Activated CD4-positive, alpha-beta T cell treated with anti-CD3 and anti-CD28 coated beads for 36 hours (primary cell): ENCODE measurements around the gene KLF11. TPM values are rescaled to one million over a fixed set of nuclear protein-coding genes. Genes with fewer than 3 reads are reported as not detected.

ENCODE experiments used
- ATAC-seq: fragments of 200-7000 bp; cut with Tn5 transposase; one replicate; pipeline ENCODE4 v1.10.0; 2021; ENCODE audit warnings: mild to moderate bottlenecking, moderate library complexity
- CTCF ChIA-PET: fragments of 350-600 bp; sonication (Branson Sonifier 250); formaldehyde crosslinking; loops from one replicate; lab custom pipeline; 2021; ENCODE audit warnings: antibody characterized with exemption; lab: Charles Lee
- POLR2A ChIA-PET: fragments of 350-600 bp; sonication (Branson Sonifier 250); formaldehyde crosslinking; loops from one replicate; lab custom pipeline; 2021; ENCODE audit warnings: antibody characterized with exemption, inconsistent platforms; lab: Charles Lee
- DNase-seq: peaks from one replicate; pipeline ENCODE4 v3.0.0-alpha.2; 2020
- H3K27ac Mint-ChIP-seq: one replicate; pipeline ENCODE4 v1.8.0; 2021; ENCODE audit warnings: mixed read lengths
- H3K27me3 Mint-ChIP-seq: one replicate; pipeline ENCODE4 v1.8.0; 2021; ENCODE audit warnings: mixed read lengths
- H3K36me3 Mint-ChIP-seq: one replicate; pipeline ENCODE4 v1.8.0; 2021; ENCODE audit warnings: low read depth, mixed read lengths
- H3K4me1 Mint-ChIP-seq: one replicate; pipeline ENCODE4 v1.8.0; 2021; ENCODE audit warnings: mixed read lengths
- H3K4me3 Mint-ChIP-seq: one replicate; pipeline ENCODE4 v1.8.0; 2021; ENCODE audit warnings: mild to moderate bottlenecking, moderate library complexity, mixed read lengths
- H3K9me3 Mint-ChIP-seq: one replicate; pipeline ENCODE4 v1.8.0; 2021; ENCODE audit warnings: low read depth, mixed read lengths
- intact Hi-C, 2 experiments: fragments of 100-400 bp; cut with DNase I in 1 of 2; cut with micrococcal nuclease in 1 of 2; formaldehyde crosslinking; loops; one replicate each; pipeline versions ENCODE4 v1.14.2 to v1.15.1; 2022 to 2024; cut with DNase I, micrococcal nuclease
- total RNA-seq, 2 experiments: library from RNA; stranded (reverse); gene quantifications; one replicate each; pipeline ENCODE4 v1.2.3, GENCODE V29; 2021

Gene KLF11
- total RNA-seq, 2 experiments from 2014 or later, result 4.2 to 4.5 TPM

- CTCF ChIA-PET, result interaction anchor here (0.6 to 6.0 kb wide), 28 partner anchors 10 to 316 kb away, joined by 3 to 71 read pairs (median 4); partner anchors contain the start of gene TAF1B
- H3K4me3 Mint-ChIP-seq, result no peak overlapping the region
- POLR2A ChIA-PET, result interaction anchor here (0.6 to 1.0 kb wide), 5 partner anchors 62 to 387 kb away, joined by 3 to 7 read pairs (median 3); no protein-coding TSS in a partner anchor
- no peaks in the 10 kb centered on the region for H3K27me3 Mint-ChIP-seq
- peaks cover 5% of the 10 kb centered on the region for H3K4me1 Mint-ChIP-seq
- H3K36me3 Mint-ChIP-seq, result peaks cover 5% of the 10 kb centered on the region
- no peaks in the 10 kb centered on the region for H3K9me3 Mint-ChIP-seq
- ATAC-seq (no peak), DNase-seq (no peak)
- intact Hi-C loops, result loop anchor here (1.0 to 10.0 kb wide), 7 partner anchors 64 to 905 kb away; partner anchors contain the start of gene ADAM17 (in 2 of the 2)
- no peak overlapping the region for H3K27ac Mint-ChIP-seq
Measured at GRCh38 chr2:10047616-10048500, 4.5 kb downstream of the KLF11 start.

DNA sequence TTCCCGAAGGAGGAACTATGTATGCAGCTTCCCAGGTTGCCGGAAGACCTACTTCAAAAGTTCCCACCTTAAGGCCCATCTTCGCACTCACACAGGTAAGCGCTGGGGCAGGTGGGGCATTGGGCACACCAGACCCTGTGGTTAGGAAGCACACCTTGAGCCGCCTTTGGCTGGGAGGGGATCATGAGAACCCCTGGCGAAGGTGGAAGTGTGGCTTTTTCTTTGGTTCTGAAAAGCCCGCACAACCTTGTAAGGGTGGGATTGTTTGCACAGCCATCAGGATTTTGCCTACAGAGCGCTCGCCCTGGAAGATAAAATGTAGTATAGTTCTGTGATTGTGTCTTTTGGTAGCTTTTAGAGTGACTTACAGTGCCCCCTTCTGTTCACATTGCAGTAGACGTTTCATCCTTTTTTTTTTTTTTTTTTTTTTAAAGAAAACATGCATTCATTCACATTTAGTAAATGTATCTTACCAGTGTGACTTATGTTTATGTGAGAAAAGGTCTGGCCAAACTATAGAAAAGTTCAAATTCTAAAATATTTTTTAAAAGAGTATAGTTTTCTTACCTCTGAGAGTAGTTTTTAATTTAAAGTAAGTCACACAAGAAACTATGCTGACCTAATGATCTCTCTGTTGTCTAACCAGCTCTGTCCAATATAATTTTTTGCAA, 5.3 kb downstream of the KLF11 start:
- Mint-ChIP-seq H3K4me3 (no peak overlapping the region), H3K27me3 (no peaks in the 10 kb centered on the region), H3K36me3 (peaks cover 5% of the 10 kb centered on the region), H3K27ac (no peak overlapping the region), H3K9me3 (no peaks in the 10 kb centered on the region), H3K4me1 (peaks cover 5% of the 10 kb centered on the region)
- ChIA-PET POLR2A (interaction anchor here (0.6 to 1.0 kb wide), 4 partner anchors 63 to 247 kb away, joined by 3 to 7 read pairs (median 4); no protein-coding TSS in a partner anchor), CTCF (interaction anchor here (0.6 to 6.0 kb wide), 30 partner anchors 9 to 493 kb away, joined by 3 to 71 read pairs (median 4); partner anchors contain the start of gene TAF1B)
- intact Hi-C loops, result loop anchor here (1.0 to 10.0 kb wide), 7 partner anchors 64 to 906 kb away; partner anchors contain the start of gene ADAM17 (in 2 of the 2)
- DNase-seq, result no peak
- no peak for ATAC-seq

- no peak overlapping the region for H3K4me3 Mint-ChIP-seq
- DNase-seq (no peak), ATAC-seq (no peak)
- H3K9me3 Mint-ChIP-seq, result no peaks in the 10 kb centered on the region
- ChIA-PET POLR2A (interaction anchor here (0.6 to 0.7 kb wide), 2 partner anchors 21 to 195 kb away, joined by 3 to 5 read pairs; no protein-coding TSS in a partner anchor), CTCF (interaction anchor here (0.6 to 5.7 kb wide), 7 partner anchors 20 to 618 kb away, joined by 3 to 31 read pairs (median 4); no protein-coding TSS in a partner anchor)
- H3K27ac Mint-ChIP-seq, result no peak overlapping the region
- H3K36me3 Mint-ChIP-seq, result peaks cover 5% of the 10 kb centered on the region
- peaks cover 4% of the 10 kb centered on the region for H3K4me1 Mint-ChIP-seq
- peaks cover 2% of the 10 kb centered on the region for H3K27me3 Mint-ChIP-seq
- intact Hi-C loops, result no loop called here
Measured at GRCh38 chr2:10052216-10052615, 8.9 kb downstream of the KLF11 start.

DNA sequence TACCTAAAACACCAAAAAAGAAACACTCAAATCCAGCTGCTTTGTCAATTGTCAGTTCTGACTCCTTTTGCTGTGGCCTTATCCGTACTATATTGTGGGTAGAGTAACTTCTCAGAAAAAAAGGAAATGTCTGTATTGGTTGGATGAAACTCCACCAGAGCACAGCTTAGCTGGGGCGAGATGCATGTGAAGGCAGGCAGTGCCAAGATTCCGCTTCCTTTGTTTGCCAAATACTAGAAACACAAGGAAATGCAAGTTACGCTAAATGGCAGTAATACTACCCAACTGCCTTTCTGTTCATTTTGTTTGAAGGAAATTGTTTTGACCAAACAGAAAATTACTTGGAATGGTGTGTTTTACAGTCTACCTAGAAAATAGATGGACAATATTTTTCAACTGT, 10.0 kb downstream of the KLF11 start:
- no peaks in the 10 kb centered on the region for H3K9me3 Mint-ChIP-seq
- intact Hi-C loops, result no loop called here
- H3K36me3 Mint-ChIP-seq, result peaks cover 5% of the 10 kb centered on the region
- ATAC-seq (no peak), DNase-seq (no peak)
- H3K27me3 Mint-ChIP-seq, result peaks cover 2% of the 10 kb centered on the region
- no peak overlapping the region for H3K27ac Mint-ChIP-seq
- CTCF ChIA-PET, result interaction anchor here (0.7 to 5.7 kb wide), 6 partner anchors 19 to 240 kb away, joined by 3 to 31 read pairs (median 4); no protein-coding TSS in a partner anchor
- POLR2A ChIA-PET, result no interaction called here
- H3K4me3 Mint-ChIP-seq, result no peak overlapping the region
- H3K4me1 Mint-ChIP-seq, result peaks cover 5% of the 10 kb centered on the region

DNA sequence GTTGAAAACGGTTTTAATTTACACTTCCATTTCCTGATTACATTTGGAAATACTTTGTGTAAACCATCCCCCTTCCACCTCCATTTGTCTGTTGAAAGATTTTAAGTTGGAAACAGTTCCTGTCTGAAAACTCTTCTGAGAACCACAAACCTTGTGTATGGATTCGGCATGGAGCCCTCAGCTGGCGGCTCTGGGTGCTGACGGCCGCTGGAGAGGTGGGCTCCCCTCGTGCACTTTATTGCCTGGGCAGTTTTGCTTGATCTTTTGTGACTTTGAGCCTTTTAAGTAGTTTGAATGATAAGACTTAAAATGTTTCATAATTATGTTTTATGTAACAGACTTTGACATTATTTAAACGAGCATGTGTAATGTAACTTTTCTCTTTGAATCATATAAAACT, 11.1 kb downstream of the KLF11 start:
- ChIA-PET CTCF (interaction anchor here (1.6 kb wide), 1 partner anchor 70 kb away, joined by 5 read pairs; no protein-coding TSS in a partner anchor), POLR2A (no interaction called here)
- Mint-ChIP-seq H3K9me3 (no peaks in the 10 kb centered on the region), H3K36me3 (peaks cover 5% of the 10 kb centered on the region), H3K27me3 (peaks cover 2% of the 10 kb centered on the region), H3K27ac (no peak overlapping the region), H3K4me3 (no peak overlapping the region), H3K4me1 (peaks cover 5% of the 10 kb centered on the region)
- no peak for DNase-seq
- ATAC-seq, result no peak
- intact Hi-C loops, result no loop called here

DNA sequence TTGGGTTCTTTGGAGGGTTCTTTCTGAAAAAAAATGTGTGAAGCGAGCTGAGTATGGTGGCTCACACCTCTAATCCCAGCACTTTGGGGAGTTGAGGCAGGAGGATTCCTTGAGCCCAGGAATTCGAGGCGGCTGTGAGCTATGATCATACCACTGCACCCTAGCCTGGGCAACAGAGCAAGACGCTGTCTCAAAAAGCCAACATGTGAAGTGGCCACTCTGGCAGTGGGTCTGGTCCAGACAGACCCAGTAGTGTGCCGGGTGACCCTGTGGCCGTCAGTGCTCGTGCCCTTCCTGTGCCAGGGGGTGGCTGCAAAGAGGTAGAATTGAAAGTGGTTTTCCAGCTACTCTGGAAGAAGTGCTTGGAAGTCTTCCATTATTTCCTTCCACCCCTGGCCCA, 11.6 kb downstream of the KLF11 start:
- peaks cover 5% of the 10 kb centered on the region for H3K4me1 Mint-ChIP-seq
- intact Hi-C loops, result no loop called here
- H3K27me3 Mint-ChIP-seq, result peaks cover 2% of the 10 kb centered on the region
- ChIA-PET CTCF (interaction anchor here (1.6 kb wide), 1 partner anchor 71 kb away, joined by 5 read pairs; no protein-coding TSS in a partner anchor), POLR2A (interaction anchor here (0.6 kb wide), 1 partner anchor 11 kb away, joined by 3 read pairs; no protein-coding TSS in a partner anchor)
- H3K4me3 Mint-ChIP-seq, result no peak overlapping the region
- DNase-seq (no peak), ATAC-seq (no peak)
- no peak overlapping the region for H3K27ac Mint-ChIP-seq
- peaks cover 5% of the 10 kb centered on the region for H3K36me3 Mint-ChIP-seq
- H3K9me3 Mint-ChIP-seq, result no peaks in the 10 kb centered on the region

DNA sequence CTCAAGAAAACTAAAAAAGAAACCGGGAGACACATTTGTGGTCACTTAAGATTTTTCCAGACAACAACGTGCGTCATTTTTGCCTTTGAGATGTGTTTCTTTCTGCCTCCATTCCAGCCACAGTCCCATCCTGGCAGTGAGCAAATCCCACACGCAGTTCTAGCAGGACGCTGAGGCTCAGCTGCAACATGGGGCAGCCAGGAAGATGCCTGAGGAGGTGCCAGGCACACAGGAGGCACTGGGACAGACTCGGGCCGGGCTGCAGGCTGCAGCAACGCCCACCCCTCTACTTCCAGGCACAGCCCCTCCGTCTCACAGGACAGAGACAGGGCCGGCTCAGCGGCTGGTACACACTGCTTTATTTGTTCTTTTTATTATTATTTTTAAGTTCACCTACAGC, 13.1 kb downstream of the KLF11 start:
- H3K27ac Mint-ChIP-seq, result no peak overlapping the region
- H3K4me1 Mint-ChIP-seq, result peaks cover 5% of the 10 kb centered on the region
- DNase-seq, result no peak
- H3K36me3 Mint-ChIP-seq, result peaks cover 5% of the 10 kb centered on the region
- peaks cover 2% of the 10 kb centered on the region for H3K27me3 Mint-ChIP-seq
- CTCF ChIA-PET, result interaction anchor here (0.7 to 2.5 kb wide), 12 partner anchors 8 to 1126 kb away, joined by 3 to 12 read pairs (median 4); no protein-coding TSS in a partner anchor
- no peak overlapping the region for H3K4me3 Mint-ChIP-seq
- no peaks in the 10 kb centered on the region for H3K9me3 Mint-ChIP-seq
- POLR2A ChIA-PET, result interaction anchor here (0.7 kb wide), 1 partner anchor 100 kb away, joined by 3 read pairs; no protein-coding TSS in a partner anchor
- no peak for ATAC-seq
- intact Hi-C loops, result no loop called here

GRCh38 chr2:10057231-10058107, 14.1 kb downstream of the KLF11 start:
- ATAC-seq (peak; percentile 53), DNase-seq (peak; percentile 61)
- Mint-ChIP-seq H3K27me3 (peaks cover 2% of the 10 kb centered on the region), H3K9me3 (no peaks in the 10 kb centered on the region), H3K4me1 (peaks cover 5% of the 10 kb centered on the region), H3K4me3 (no peak overlapping the region), H3K27ac (no peak overlapping the region), H3K36me3 (no peaks in the 10 kb centered on the region)
- CTCF ChIA-PET, result interaction anchor here (0.6 to 2.5 kb wide), 22 partner anchors 9 to 1127 kb away, joined by 3 to 12 read pairs (median 4); no protein-coding TSS in a partner anchor
- intact Hi-C loops, result no loop called here
- POLR2A ChIA-PET, result interaction anchor here (0.7 to 1.2 kb wide), 2 partner anchors 71 to 99 kb away, joined by 3 read pairs; no protein-coding TSS in a partner anchor

DNA sequence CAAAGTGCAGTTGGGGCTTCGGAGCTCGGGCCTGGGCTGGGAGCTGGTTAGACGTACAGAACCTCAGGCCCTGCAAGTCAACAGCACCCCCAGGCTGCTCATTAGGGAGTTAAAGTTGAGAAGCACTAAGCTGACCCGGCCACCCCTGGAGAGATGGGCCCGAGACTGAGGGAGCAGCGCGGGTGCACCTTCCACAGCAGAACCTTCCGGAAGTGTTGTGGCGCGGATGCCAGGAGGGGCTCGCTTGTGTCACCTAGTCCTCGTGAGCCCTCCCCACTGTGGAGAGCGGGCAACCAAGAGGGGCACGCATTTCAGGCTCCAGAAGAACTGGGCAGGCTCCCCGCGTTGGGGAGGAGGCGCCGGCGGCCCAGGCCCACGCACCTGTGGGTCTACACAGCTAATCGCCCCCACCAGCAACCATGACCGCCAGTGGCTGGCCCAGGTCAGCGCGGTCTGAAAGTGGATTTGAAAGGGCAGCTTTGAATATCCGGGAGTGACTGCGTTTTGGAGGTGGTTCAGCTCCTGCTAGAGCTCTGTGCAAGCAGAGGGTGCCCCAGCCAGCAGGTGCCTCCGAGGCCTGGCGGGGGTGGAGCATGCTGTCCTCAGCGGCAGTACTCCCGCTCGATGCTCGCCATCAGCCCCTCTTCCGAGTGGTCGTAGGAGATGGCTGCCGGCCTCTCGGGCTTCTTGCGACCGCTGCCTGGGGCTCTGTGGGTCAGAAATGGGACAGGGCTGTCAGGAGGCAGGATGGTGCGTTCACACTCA, 15.1 kb downstream of the KLF11 start:
- POLR2A ChIA-PET, result no interaction called here
- H3K4me1 Mint-ChIP-seq, result peaks cover 5% of the 10 kb centered on the region
- H3K36me3 Mint-ChIP-seq, result no peaks in the 10 kb centered on the region
- DNase-seq (no peak), ATAC-seq (no peak)
- peaks cover 2% of the 10 kb centered on the region for H3K27me3 Mint-ChIP-seq
- no peaks in the 10 kb centered on the region for H3K9me3 Mint-ChIP-seq
- no peak overlapping the region for H3K27ac Mint-ChIP-seq
- CTCF ChIA-PET, result interaction anchor here (0.6 to 2.5 kb wide), 9 partner anchors 10 to 378 kb away, joined by 3 to 12 read pairs (median 4); no protein-coding TSS in a partner anchor
- intact Hi-C loops, result no loop called here
- no peak overlapping the region for H3K4me3 Mint-ChIP-seq
